Measurements from ENCODE around the gene IL1RAP.
"Not testable (repeated sequence)": the region's sequence is repeated elsewhere in the genome, so short reads cannot be mapped to it uniquely, and the experiment has no call there.

Gene IL1RAP

GRCh38 chr3:190658106-190658505 is 144.2 kb downstream of the IL1RAP start:
- Histone ChIP-seq H3K4me3 (ENCODE audit: low read depth, low read length) (no peak overlapping the region), H3K36me3 (ENCODE audit: control insufficient read depth, insufficient read depth, low read length) (no peaks in the 10 kb centered on the region), H3K9ac (ENCODE audit: low read depth, low read length) (no peak overlapping the region), H3K4me1 (ENCODE audit: control insufficient read depth, insufficient read depth, low read length) (no peaks in the 10 kb centered on the region), H3K9me3 (ENCODE audit: control insufficient read depth, insufficient read depth, low read length) (no peaks in the 10 kb centered on the region), H3K27me3 (ENCODE audit: control insufficient read depth, insufficient read depth, low read length) (no peaks in the 10 kb centered on the region)

DNA sequence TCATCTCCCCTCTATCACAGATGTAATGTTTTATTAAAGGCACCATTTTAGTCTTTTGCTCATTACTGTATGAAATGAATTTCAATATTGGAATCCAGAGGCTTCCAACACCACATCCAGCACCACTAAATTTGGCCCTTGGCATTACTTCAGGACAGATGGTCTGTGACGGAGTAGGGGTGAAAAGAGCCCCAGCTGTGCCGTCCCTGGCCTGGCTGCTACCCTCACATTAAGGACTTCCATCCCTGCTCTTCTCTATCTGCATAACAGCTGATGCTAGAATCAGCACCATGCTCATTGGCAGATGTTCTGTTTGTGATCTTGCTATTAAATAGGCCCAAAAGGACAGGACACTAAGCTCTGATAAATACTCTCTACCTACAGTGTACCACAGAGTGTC is 152.9 kb downstream of the IL1RAP start:
- H3K9me3 ChIP-seq (ENCODE audit: control insufficient read depth, insufficient read depth, low read length): no peaks in the 10 kb centered on the region
- no peak overlapping the region for H3K9ac ChIP-seq (ENCODE audit: low read depth, low read length)
- H3K4me1 ChIP-seq (ENCODE audit: control insufficient read depth, insufficient read depth, low read length): no peaks in the 10 kb centered on the region
- no peaks in the 10 kb centered on the region for H3K36me3 ChIP-seq (ENCODE audit: control insufficient read depth, insufficient read depth, low read length)
- H3K27me3 ChIP-seq (ENCODE audit: control insufficient read depth, insufficient read depth, low read length): no peaks in the 10 kb centered on the region
- H3K4me3 ChIP-seq (ENCODE audit: low read depth, low read length): no peak overlapping the region

- no peaks in the 10 kb centered on the region for H3K27me3 ChIP-seq (ENCODE audit: control insufficient read depth, insufficient read depth, low read length)
- H3K36me3 ChIP-seq (ENCODE audit: control insufficient read depth, insufficient read depth, low read length): no peaks in the 10 kb centered on the region
- no peak overlapping the region for H3K9ac ChIP-seq (ENCODE audit: low read depth, low read length)
- H3K4me3 ChIP-seq (ENCODE audit: low read depth, low read length): no peak overlapping the region
- H3K4me1 ChIP-seq (ENCODE audit: control insufficient read depth, insufficient read depth, low read length): no peaks in the 10 kb centered on the region
- H3K9me3 ChIP-seq (ENCODE audit: control insufficient read depth, insufficient read depth, low read length): no peaks in the 10 kb centered on the region
Measured at GRCh38 chr3:190671658-190672057, 157.8 kb downstream of the IL1RAP start.

GRCh38 chr3:190673148-190673547 is 159.3 kb downstream of the IL1RAP start:
- H3K36me3 ChIP-seq (ENCODE audit: control insufficient read depth, insufficient read depth, low read length): no peaks in the 10 kb centered on the region
- no peaks in the 10 kb centered on the region for H3K4me1 ChIP-seq (ENCODE audit: control insufficient read depth, insufficient read depth, low read length)
- no peak overlapping the region for H3K4me3 ChIP-seq (ENCODE audit: low read depth, low read length)
- no peak overlapping the region for H3K9ac ChIP-seq (ENCODE audit: low read depth, low read length)
- H3K9me3 ChIP-seq (ENCODE audit: control insufficient read depth, insufficient read depth, low read length): no peaks in the 10 kb centered on the region
- H3K27me3 ChIP-seq (ENCODE audit: control insufficient read depth, insufficient read depth, low read length): no peaks in the 10 kb centered on the region

- no peaks in the 10 kb centered on the region for H3K9me3 ChIP-seq (ENCODE audit: control insufficient read depth, insufficient read depth, low read length)
- H3K4me3 ChIP-seq (ENCODE audit: low read depth, low read length): no peak overlapping the region
- no peaks in the 10 kb centered on the region for H3K27me3 ChIP-seq (ENCODE audit: control insufficient read depth, insufficient read depth, low read length)
- no peak overlapping the region for H3K9ac ChIP-seq (ENCODE audit: low read depth, low read length)
- H3K36me3 ChIP-seq (ENCODE audit: control insufficient read depth, insufficient read depth, low read length): no peaks in the 10 kb centered on the region
- H3K4me1 ChIP-seq (ENCODE audit: control insufficient read depth, insufficient read depth, low read length): no peaks in the 10 kb centered on the region
Measured at GRCh38 chr3:190676481-190676880, 162.6 kb downstream of the IL1RAP start.

GRCh38 chr3:190677001-190677400 is 163.1 kb downstream of the IL1RAP start:
- Histone ChIP-seq H3K4me1 (ENCODE audit: control insufficient read depth, insufficient read depth, low read length) (no peaks in the 10 kb centered on the region), H3K9ac (ENCODE audit: low read depth, low read length) (no peak overlapping the region)

GRCh38 chr3:190677868-190678267 is 164.0 kb downstream of the IL1RAP start:
- H3K27me3 ChIP-seq (ENCODE audit: control insufficient read depth, insufficient read depth, low read length); H3K4me3 ChIP-seq (ENCODE audit: low read depth, low read length); H3K4me1 ChIP-seq (ENCODE audit: control insufficient read depth, insufficient read depth, low read length); H3K9me3 ChIP-seq (ENCODE audit: control insufficient read depth, insufficient read depth, low read length); H3K9ac ChIP-seq (ENCODE audit: low read depth, low read length); H3K36me3 ChIP-seq (ENCODE audit: control insufficient read depth, insufficient read depth, low read length): not testable (repeated sequence)

More at GRCh38 chr3:190677001-190677400, 163.1 kb downstream of the IL1RAP start:
- H3K36me3 ChIP-seq (ENCODE audit: control insufficient read depth, insufficient read depth, low read length): no peaks in the 10 kb centered on the region
- H3K27me3 ChIP-seq (ENCODE audit: control insufficient read depth, insufficient read depth, low read length): no peaks in the 10 kb centered on the region
- no peak overlapping the region for H3K4me3 ChIP-seq (ENCODE audit: low read depth, low read length)
- H3K9me3 ChIP-seq (ENCODE audit: control insufficient read depth, insufficient read depth, low read length): no peaks in the 10 kb centered on the region

GRCh38 chr3:190680691-190681090 is 166.8 kb downstream of the IL1RAP start:
- no peaks in the 10 kb centered on the region for H3K4me1 ChIP-seq (ENCODE audit: control insufficient read depth, insufficient read depth, low read length)
- H3K9ac ChIP-seq (ENCODE audit: low read depth, low read length): no peak overlapping the region
- H3K27me3 ChIP-seq (ENCODE audit: control insufficient read depth, insufficient read depth, low read length): no peaks in the 10 kb centered on the region
- H3K9me3 ChIP-seq (ENCODE audit: control insufficient read depth, insufficient read depth, low read length): no peaks in the 10 kb centered on the region
- H3K36me3 ChIP-seq (ENCODE audit: control insufficient read depth, insufficient read depth, low read length): no peaks in the 10 kb centered on the region
- no peak overlapping the region for H3K4me3 ChIP-seq (ENCODE audit: low read depth, low read length)

DNA sequence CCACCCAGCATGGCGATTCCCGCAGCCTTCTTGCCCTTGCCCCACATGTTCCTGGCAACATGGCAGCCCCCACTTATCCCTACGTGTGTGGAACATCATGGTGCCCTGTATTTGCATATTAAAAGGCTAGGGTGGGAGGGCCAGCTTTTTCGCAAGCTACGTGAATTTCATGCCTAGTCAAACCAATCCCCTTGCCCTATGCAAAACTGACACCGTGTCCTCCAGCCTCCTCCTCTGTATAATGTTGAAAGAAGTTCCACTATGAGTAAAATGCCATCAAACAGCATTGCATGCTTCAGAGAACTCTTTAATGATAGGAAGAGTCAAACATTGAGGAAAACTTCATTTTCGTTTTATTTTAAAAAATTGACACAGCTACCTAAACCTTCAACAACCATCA is 170.9 kb downstream of the IL1RAP start:
- H3K9me3 ChIP-seq (ENCODE audit: control insufficient read depth, insufficient read depth, low read length): no peaks in the 10 kb centered on the region
- H3K4me3 ChIP-seq (ENCODE audit: low read depth, low read length): no peak overlapping the region
- H3K27me3 ChIP-seq (ENCODE audit: control insufficient read depth, insufficient read depth, low read length): no peaks in the 10 kb centered on the region
- H3K36me3 ChIP-seq (ENCODE audit: control insufficient read depth, insufficient read depth, low read length): no peaks in the 10 kb centered on the region
- H3K4me1 ChIP-seq (ENCODE audit: control insufficient read depth, insufficient read depth, low read length): no peaks in the 10 kb centered on the region
- H3K9ac ChIP-seq (ENCODE audit: low read depth, low read length): no peak overlapping the region

- Histone ChIP-seq H3K27me3 (ENCODE audit: control insufficient read depth, insufficient read depth, low read length) (no peaks in the 10 kb centered on the region), H3K4me3 (ENCODE audit: low read depth, low read length) (no peak overlapping the region), H3K9me3 (ENCODE audit: control insufficient read depth, insufficient read depth, low read length) (no peaks in the 10 kb centered on the region), H3K4me1 (ENCODE audit: control insufficient read depth, insufficient read depth, low read length) (no peaks in the 10 kb centered on the region), H3K9ac (ENCODE audit: low read depth, low read length) (no peak overlapping the region), H3K36me3 (ENCODE audit: control insufficient read depth, insufficient read depth, low read length) (no peaks in the 10 kb centered on the region)
Measured at GRCh38 chr3:190686011-190686410, 172.1 kb downstream of the IL1RAP start.

DNA sequence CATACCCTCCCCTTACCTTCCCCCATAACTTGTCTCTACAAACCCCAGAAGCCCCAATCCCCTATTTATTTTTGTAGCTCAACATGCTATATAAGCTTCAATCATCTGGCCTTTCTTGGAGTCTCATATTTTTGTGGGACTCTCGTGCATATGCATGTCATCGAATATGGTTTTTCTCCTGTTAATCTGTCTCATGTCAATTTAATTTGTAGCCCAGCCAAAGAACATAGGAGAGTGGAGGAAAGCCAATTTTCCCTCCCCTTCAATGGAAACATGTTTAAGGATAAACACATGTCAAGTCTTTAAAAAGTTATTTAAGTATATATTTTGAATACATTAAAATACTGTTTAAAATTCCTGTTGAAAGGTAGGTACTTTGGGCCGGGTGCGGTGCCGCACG is 176.4 kb downstream of the IL1RAP start:
- Histone ChIP-seq H3K36me3 (ENCODE audit: control insufficient read depth, insufficient read depth, low read length) (no peaks in the 10 kb centered on the region), H3K4me3 (ENCODE audit: low read depth, low read length) (no peak overlapping the region), H3K27me3 (ENCODE audit: control insufficient read depth, insufficient read depth, low read length) (no peaks in the 10 kb centered on the region), H3K4me1 (ENCODE audit: control insufficient read depth, insufficient read depth, low read length) (no peaks in the 10 kb centered on the region), H3K9me3 (ENCODE audit: control insufficient read depth, insufficient read depth, low read length) (no peaks in the 10 kb centered on the region), H3K9ac (ENCODE audit: low read depth, low read length) (no peak overlapping the region)

DNA sequence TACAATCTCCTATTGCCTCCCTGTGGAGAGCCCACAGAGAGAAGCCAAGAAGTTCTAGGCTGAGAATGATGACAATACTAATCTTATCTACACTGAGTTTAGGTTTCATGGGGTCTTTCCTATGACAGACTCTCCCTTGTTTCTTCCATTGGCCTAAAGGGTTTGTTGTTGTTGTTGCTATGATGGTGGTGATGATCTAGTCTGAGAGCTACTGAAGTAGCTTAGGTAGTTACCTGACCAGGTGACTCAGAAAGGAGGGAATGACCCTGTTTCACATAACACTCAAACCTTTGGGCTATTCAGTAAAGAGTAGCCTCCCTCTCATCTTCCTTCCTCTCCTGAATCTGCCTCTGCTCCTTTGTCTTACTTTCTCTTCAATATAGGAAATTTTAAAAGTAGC is 178.4 kb downstream of the IL1RAP start:
- Histone ChIP-seq H3K9ac (ENCODE audit: low read depth, low read length) (no peak overlapping the region), H3K27me3 (ENCODE audit: control insufficient read depth, insufficient read depth, low read length) (no peaks in the 10 kb centered on the region)

More for the DNA sequence above, 178.4 kb downstream of the IL1RAP start:
- H3K4me3 ChIP-seq (ENCODE audit: low read depth, low read length): no peak overlapping the region
- no peaks in the 10 kb centered on the region for H3K9me3 ChIP-seq (ENCODE audit: control insufficient read depth, insufficient read depth, low read length)
- H3K4me1 ChIP-seq (ENCODE audit: control insufficient read depth, insufficient read depth, low read length): peaks cover 3% of the 10 kb centered on the region
- H3K36me3 ChIP-seq (ENCODE audit: control insufficient read depth, insufficient read depth, low read length): no peaks in the 10 kb centered on the region

Data from iPS-15b (cell line).